Smooth muscle cell (in vitro differentiated cells): ENCODE measurements around the gene OSBPL3. TPM values are rescaled to one million over a fixed set of nuclear protein-coding genes. Genes with fewer than 3 reads are reported as not detected.

ENCODE experiments used
- DNase-seq: peaks from one replicate; lab custom pipeline; 2025; ENCODE audit not compliant: unreplicated experiment; lab: John Stamatoyannopoulos, UW
- H2AFZ ChIP-seq: fragments of 200-600 bp; sonication (generic); 2 replicates; pipeline ENCODE4 v1.6.0; 2016; ENCODE audit warnings: antibody characterized with exemption, low read depth, mild to moderate bottlenecking
- H3F3A ChIP-seq: fragments of 200-600 bp; sonication (generic); 2 replicates; pipeline ENCODE4 v1.6.0; 2017; ENCODE audit warnings: antibody characterized with exemption, low read depth
- H3K27ac ChIP-seq: fragments of 200-600 bp; sonication (generic); 2 replicates; pipeline ENCODE4 v1.5.1; 2016; ENCODE audit warnings: low read depth, mild to moderate bottlenecking
- H3K27me3 ChIP-seq: fragments of 200-600 bp; sonication (generic); 2 replicates; pipeline ENCODE4 v1.6.1; 2016; ENCODE audit warnings: low read depth, mild to moderate bottlenecking
- H3K36me3 ChIP-seq: fragments of 200-600 bp; sonication (generic); 2 replicates; pipeline ENCODE4 v1.5.1; 2016; ENCODE audit warnings: low read depth
- H3K4me1 ChIP-seq: fragments of 200-600 bp; sonication (generic); 2 replicates; pipeline ENCODE4 v1.5.1; 2016; ENCODE audit warnings: low read depth
- H3K4me2 ChIP-seq: fragments of 200-600 bp; sonication (generic); 2 replicates; pipeline ENCODE4 v1.6.0; 2016; ENCODE audit warnings: mild to moderate bottlenecking
- H3K4me3 ChIP-seq: fragments of 200-600 bp; sonication (generic); 2 replicates; pipeline ENCODE4 v1.5.1; 2016; ENCODE audit warnings: mild to moderate bottlenecking
- H3K79me2 ChIP-seq: fragments of 200-600 bp; sonication (generic); 2 replicates; pipeline ENCODE4 v1.6.0; 2016; ENCODE audit warnings: low read depth, mild to moderate bottlenecking
- H3K9ac ChIP-seq: fragments of 200-600 bp; sonication (generic); 2 replicates; pipeline ENCODE4 v1.6.0; 2016; ENCODE audit warnings: low read depth
- H3K9me3 ChIP-seq: fragments of 200-600 bp; sonication (generic); replicated peaks from 2 replicates; pipeline ENCODE4 v1.5.1; 2016; ENCODE audit warnings: low read depth
- H4K20me1 ChIP-seq: fragments of 200-600 bp; sonication (generic); 2 replicates; pipeline ENCODE4 v1.6.0; 2016; ENCODE audit warnings: low read depth
- WGBS: methylation state at CpG from one replicate; pipeline ENCODE4 v1.1.7; 2016; ENCODE audit warnings: low lambda C conversion rate; 5-methylcytosine and 5-hydroxymethylcytosine counted together
- polyA plus RNA-seq: library from polyadenylated mRNA; unstranded; fragments of >200 nt; fragmentation: Nextera tagmentation; extraction: Ambion mirVana; gene quantifications from 2 replicates; pipeline ENCODE4 v1.2.1, GENCODE V29; 2016
- total RNA-seq: library from RNA; depleted of rRNA; stranded (reverse); fragments of >200 nt; gene quantifications from 2 replicates; pipeline ENCODE4 v1.2.3, GENCODE V29; 2014
- TF ChIP-seq, protein P1 (sequence below): fragments of 200-600 bp; sonication (generic); IDR thresholded peaks from 2 replicates; pipeline ENCODE4 v1.5.1; 2017; ENCODE audit warnings: borderline replicate concordance, mild to moderate bottlenecking, antibody characterized with exemption; ENCODE audit not compliant: insufficient read depth, poor library complexity, severe bottlenecking

OSBPL3 gene
- total and polyA plus RNA-seq, 2 experiments from 2014 or later: 6.2 to 16.3 TPM

DNA sequence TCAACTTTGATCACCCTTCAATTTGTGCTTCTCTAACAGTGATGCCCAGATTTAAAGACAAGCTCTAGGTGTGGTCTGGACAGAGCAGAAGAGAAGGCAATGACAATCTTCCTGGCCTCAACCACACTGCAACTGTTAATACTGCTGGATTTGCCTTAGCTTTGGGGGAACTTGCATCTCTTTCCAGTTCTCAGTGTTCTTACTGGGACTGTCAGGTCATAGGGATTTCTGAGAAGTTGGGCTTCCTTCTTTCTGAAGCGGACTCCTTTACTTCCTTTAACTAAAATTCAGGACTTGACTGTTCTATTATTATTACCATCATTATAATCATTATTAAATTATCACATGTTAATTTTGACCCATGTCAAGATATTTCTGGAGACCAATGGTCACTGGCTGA, 80.8 kb downstream of the OSBPL3 start:
- no peak overlapping the region for H3K27ac ChIP-seq
- H3F3A ChIP-seq: no peaks in the 10 kb centered on the region
- H3K79me2 ChIP-seq: no peaks in the 10 kb centered on the region
- H3K27me3 ChIP-seq: no peaks in the 10 kb centered on the region
- WGBS: 97% methylated on average over 1 of the region's 1 CpG
- H3K4me3 ChIP-seq: no peak overlapping the region
- H2AFZ ChIP-seq: no peak overlapping the region
- no peaks in the 10 kb centered on the region for H3K36me3 ChIP-seq
- TF ChIP-seq, protein P1, sequence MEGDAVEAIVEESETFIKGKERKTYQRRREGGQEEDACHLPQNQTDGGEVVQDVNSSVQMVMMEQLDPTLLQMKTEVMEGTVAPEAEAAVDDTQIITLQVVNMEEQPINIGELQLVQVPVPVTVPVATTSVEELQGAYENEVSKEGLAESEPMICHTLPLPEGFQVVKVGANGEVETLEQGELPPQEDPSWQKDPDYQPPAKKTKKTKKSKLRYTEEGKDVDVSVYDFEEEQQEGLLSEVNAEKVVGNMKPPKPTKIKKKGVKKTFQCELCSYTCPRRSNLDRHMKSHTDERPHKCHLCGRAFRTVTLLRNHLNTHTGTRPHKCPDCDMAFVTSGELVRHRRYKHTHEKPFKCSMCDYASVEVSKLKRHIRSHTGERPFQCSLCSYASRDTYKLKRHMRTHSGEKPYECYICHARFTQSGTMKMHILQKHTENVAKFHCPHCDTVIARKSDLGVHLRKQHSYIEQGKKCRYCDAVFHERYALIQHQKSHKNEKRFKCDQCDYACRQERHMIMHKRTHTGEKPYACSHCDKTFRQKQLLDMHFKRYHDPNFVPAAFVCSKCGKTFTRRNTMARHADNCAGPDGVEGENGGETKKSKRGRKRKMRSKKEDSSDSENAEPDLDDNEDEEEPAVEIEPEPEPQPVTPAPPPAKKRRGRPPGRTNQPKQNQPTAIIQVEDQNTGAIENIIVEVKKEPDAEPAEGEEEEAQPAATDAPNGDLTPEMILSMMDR: no peak
- H3K9ac ChIP-seq: no peak overlapping the region
- no peaks in the 10 kb centered on the region for H3K9me3 ChIP-seq
- no peak for DNase-seq
- H3K4me2 ChIP-seq: no peak overlapping the region
- H3K4me1 ChIP-seq: peaks cover 15% of the 10 kb centered on the region
- H4K20me1 ChIP-seq: peaks cover 31% of the 10 kb centered on the region

DNA sequence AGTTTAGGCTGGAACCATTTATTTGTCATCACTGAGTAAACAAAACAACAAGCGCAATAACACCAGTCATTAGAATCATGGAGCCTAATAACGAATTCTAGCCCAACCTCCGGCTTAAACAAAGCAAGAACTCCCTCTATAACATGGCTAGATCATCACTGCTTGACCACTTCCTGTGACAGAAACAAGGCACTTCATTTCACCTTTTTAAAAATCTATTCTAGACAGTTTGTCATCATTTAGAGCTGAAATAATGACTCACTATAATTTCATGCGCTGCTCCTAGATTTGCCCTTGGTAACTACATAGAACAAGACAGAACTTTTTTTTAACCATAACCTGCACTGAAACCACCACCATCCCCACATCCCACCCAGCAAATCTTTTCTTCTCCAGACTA, 81.3 kb downstream of the OSBPL3 start:
- no peak overlapping the region for H3K4me2 ChIP-seq
- TF ChIP-seq, protein P1: no peak
- H3K79me2 ChIP-seq: no peaks in the 10 kb centered on the region
- H3K4me1 ChIP-seq: peaks cover 19% of the 10 kb centered on the region
- no peak overlapping the region for H3K4me3 ChIP-seq
- H3K9me3 ChIP-seq: no peaks in the 10 kb centered on the region
- no peak overlapping the region for H2AFZ ChIP-seq
- 89% methylated on average over 4 of the region's 4 CpGs for WGBS
- H3K27me3 ChIP-seq: no peaks in the 10 kb centered on the region
- no peaks in the 10 kb centered on the region for H3F3A ChIP-seq
- H3K9ac ChIP-seq: no peak overlapping the region
- DNase-seq: no peak
- H3K36me3 ChIP-seq: no peaks in the 10 kb centered on the region
- peaks cover 34% of the 10 kb centered on the region for H4K20me1 ChIP-seq
- H3K27ac ChIP-seq: no peak overlapping the region

DNA sequence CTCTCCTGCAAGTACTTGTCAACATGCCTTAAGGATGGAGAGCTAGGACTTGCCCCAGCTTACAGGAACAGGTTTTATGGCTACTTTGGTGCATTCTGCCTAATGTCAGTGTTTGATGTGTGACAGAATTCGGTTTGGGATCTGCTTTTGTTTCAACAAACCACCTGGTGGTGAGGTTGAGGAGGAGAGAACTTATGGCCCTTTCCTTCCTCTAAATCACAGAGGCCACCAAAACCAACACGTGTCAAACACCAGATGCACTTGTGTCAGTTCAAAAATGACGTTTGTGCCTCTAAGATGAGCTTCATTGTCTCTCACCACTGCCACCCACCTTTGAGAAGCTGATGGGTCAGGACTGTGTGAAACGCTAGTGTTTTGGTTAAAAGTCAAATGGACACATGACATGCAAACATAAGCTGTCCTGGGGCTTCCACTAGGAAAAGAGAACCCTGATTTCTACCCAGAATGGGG, 83.9 kb downstream of the OSBPL3 start:
- Histone ChIP-seq H3K4me3 (no peak overlapping the region), H3K27ac (no peak overlapping the region), H3K36me3 (no peaks in the 10 kb centered on the region), H2AFZ (no peak overlapping the region), H3K27me3 (no peaks in the 10 kb centered on the region), H3K9ac (no peak overlapping the region), H3F3A (no peaks in the 10 kb centered on the region), H3K4me1 (peaks cover 19% of the 10 kb centered on the region), H3K79me2 (no peaks in the 10 kb centered on the region), H3K9me3 (no peaks in the 10 kb centered on the region), H3K4me2 (no peak overlapping the region), H4K20me1 (peaks cover 22% of the 10 kb centered on the region)
- TF ChIP-seq, protein P1: no peak
- 70% methylated on average over 4 of the region's 4 CpGs for WGBS
- DNase-seq: no peak
